ENCODE results near the gene MAGEB17.

DNA sequence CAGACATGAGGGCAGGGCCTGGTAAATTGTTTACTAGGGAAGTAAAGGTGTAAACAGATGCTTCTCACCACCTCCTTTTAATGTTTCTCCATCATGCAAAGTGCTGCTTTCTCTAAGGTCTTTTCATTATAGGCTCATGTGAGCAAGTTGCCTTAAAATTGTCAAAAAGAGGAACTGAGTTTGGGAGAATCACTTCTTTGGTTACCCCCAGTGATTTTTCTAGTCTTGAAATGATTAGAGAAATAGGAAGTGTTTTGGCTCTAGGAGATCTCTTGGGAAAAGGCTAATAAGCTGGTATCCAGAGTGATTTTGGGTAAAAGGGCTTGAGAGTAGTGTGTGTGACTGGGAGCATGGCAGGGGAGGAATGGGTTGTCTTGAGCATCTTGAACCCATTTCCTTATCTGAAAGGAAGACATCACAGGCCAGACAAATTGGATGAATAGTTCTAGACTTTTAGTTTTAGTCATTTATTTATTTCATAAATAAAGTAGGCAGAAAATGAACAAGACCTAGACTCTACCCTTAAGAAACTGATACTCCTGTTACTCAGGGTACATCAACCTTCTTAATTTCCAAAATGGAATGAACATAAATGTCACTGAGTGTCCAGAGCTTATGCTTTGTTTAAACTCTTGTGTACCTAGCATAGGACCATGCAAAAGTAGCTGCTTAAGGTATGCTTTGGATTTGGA lies 29.7 kb upstream of the MAGEB17 start:
- no peak for TF ChIP-seq YY1 (IDR thresholded peaks at IDR 0.05; ENCODE audit: insufficient read depth, insufficient read length)
- no peak for TF ChIP-seq ZNF274 (IDR thresholded peaks at IDR 0.05; ENCODE audit: low read depth, low read length)
